ENCODE data around the gene ENG.

GRCh38 chr9:127779136-127779981, 75.1 kb downstream of the ENG start:
- TF ChIP-seq, protein P1, sequence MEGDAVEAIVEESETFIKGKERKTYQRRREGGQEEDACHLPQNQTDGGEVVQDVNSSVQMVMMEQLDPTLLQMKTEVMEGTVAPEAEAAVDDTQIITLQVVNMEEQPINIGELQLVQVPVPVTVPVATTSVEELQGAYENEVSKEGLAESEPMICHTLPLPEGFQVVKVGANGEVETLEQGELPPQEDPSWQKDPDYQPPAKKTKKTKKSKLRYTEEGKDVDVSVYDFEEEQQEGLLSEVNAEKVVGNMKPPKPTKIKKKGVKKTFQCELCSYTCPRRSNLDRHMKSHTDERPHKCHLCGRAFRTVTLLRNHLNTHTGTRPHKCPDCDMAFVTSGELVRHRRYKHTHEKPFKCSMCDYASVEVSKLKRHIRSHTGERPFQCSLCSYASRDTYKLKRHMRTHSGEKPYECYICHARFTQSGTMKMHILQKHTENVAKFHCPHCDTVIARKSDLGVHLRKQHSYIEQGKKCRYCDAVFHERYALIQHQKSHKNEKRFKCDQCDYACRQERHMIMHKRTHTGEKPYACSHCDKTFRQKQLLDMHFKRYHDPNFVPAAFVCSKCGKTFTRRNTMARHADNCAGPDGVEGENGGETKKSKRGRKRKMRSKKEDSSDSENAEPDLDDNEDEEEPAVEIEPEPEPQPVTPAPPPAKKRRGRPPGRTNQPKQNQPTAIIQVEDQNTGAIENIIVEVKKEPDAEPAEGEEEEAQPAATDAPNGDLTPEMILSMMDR (IDR thresholded peaks at IDR 0.05; ENCODE audit: low read depth, low read length, poor library complexity, severe bottlenecking), result no peak
- TF ChIP-seq EZH2phosphoT487 (IDR thresholded peaks at IDR 0.05; ENCODE audit: borderline replicate concordance, low read length), result no peak

All from DOHH2 (cell line).